NCI-H1436 (cell line): ENCODE data around the gene NDUFA11.

Experiments used
- DNase-seq: peaks from one replicate; lab custom pipeline; 2025; lab: John Stamatoyannopoulos, UW

NDUFA11 gene

GRCh38 chr19:5908773-5909442, 5.3 kb upstream of the NDUFA11 start:
- DNase-seq = no peak

- no peak for DNase-seq
These were observed 3.7 kb upstream of the NDUFA11 start for GRCh38 chr19:5907241-5907640.

GRCh38 chr19:5905114-5905778, 1.7 kb upstream of the NDUFA11 start:
- DNase-seq = no peak

- DNase-seq = peak; percentile 100
These were observed 943 bp upstream of the NDUFA11 start, which contains the start of gene VMAC for GRCh38 chr19:5904352-5905113. Gene VMAC, plus strand, starts transcription at chr19:5904872. Its CDS starts 19 bp downstream, at chr19:5904891.

GRCh38 chr19:5903056-5903623, 450 bp downstream of the NDUFA11 start:
- no peak for DNase-seq

- DNase-seq = no peak
These were observed 2.6 kb downstream of the NDUFA11 start for GRCh38 chr19:5900976-5901375.

- no peak for DNase-seq
These were observed 3.7 kb downstream of the NDUFA11 start for GRCh38 chr19:5899728-5900526.

GRCh38 chr19:5897189-5897969, 6.2 kb downstream of the NDUFA11 start:
- no peak for DNase-seq

- DNase-seq = no peak
These were observed 7.1 kb downstream of the NDUFA11 start for GRCh38 chr19:5896365-5897076.

- no peak for DNase-seq
These were observed 7.7 kb downstream of the NDUFA11 start for GRCh38 chr19:5895890-5896289.

- no peak for DNase-seq
These were observed 8.2 kb downstream of the NDUFA11 start for GRCh38 chr19:5895409-5895808.

GRCh38 chr19:5894704-5895349, 8.8 kb downstream of the NDUFA11 start:
- no peak for DNase-seq

- no peak for DNase-seq
These were observed 9.5 kb downstream of the NDUFA11 start for GRCh38 chr19:5893907-5894703.

GRCh38 chr19:5893296-5893903, 10.2 kb downstream of the NDUFA11 start:
- no peak for DNase-seq

GRCh38 chr19:5892772-5893275, 10.8 kb downstream of the NDUFA11 start:
- DNase-seq = no peak

GRCh38 chr19:5891938-5892771, 11.4 kb downstream of the NDUFA11 start:
- no peak for DNase-seq

GRCh38 chr19:5891572-5891937, 12.0 kb downstream of the NDUFA11 start:
- no peak for DNase-seq
